Endothelial cell of umbilical vein (primary cell): ENCODE results near the gene YWHAQ. TPM values are rescaled to one million over a fixed set of nuclear protein-coding genes. Genes with fewer than 3 reads are reported as not detected.

ENCODE experiments used
- BruUV-seq: library from RNA; stranded (reverse); fragments of 400-500 nt; replicated peaks from 2 replicates; lab custom pipeline; 2021; lab: Mats Ljungman, UMichigan
- CTCF ChIA-PET: fragments of 300-600, 350-600 bp; sonication (Branson Sonifier 250); formaldehyde crosslinking; loops from one replicate; lab custom pipeline; 2021; ENCODE audit warnings: antibody characterized with exemption, inconsistent platforms; lab: Charles Lee
- POLR2A ChIA-PET: fragments of 300-600, 350-600 bp; sonication (Branson Sonifier 250); formaldehyde crosslinking; loops from one replicate; lab custom pipeline; 2021; ENCODE audit warnings: antibody characterized with exemption, inconsistent platforms; lab: Charles Lee
- DNase-seq: peaks from one replicate; pipeline ENCODE4 v3.0.0-alpha.2; 2011; ENCODE audit warnings: low read depth, low spot score
- FAIRE-seq: peaks from 2 replicates; lab custom pipeline; 2011; peaks lifted over from hg19 to GRCh38; lab: Jason Lieb, UNC
- H2AFZ ChIP-seq: 2 replicates; pipeline ENCODE4 v1.6.0; 2012; ENCODE audit warnings: low read depth, low read length, control low read depth, inconsistent platforms
- H3K27ac ChIP-seq: 2 replicates; pipeline ENCODE4 v1.5.1; 2011; ENCODE audit warnings: low read depth, mild to moderate bottlenecking, control low read depth, low read length, moderate library complexity; ENCODE audit not compliant: insufficient read depth
- H3K27me3 ChIP-seq, 2 experiments: 2 replicates each; pipeline versions ENCODE4 v1.6.0 to v1.6.1; 2011; ENCODE audit warnings: low read length in 2 of 2, mixed read lengths in 1 of 2; ENCODE audit not compliant: control insufficient read depth in 2 of 2, insufficient read depth in 2 of 2
- H3K36me3 ChIP-seq, 2 experiments: 2 replicates in 1 of 2; 3 replicates in 1 of 2; pipeline ENCODE4 v1.5.1; 2011; ENCODE audit warnings: low read length in 2 of 2, mild to moderate bottlenecking in 1 of 2, moderate library complexity in 1 of 2; ENCODE audit not compliant: control insufficient read depth in 2 of 2, insufficient read depth in 2 of 2; ENCODE audit errors: extremely low read depth in 1 of 2
- H3K4me1 ChIP-seq: 3 replicates; pipeline ENCODE4 v1.5.1; 2011; ENCODE audit warnings: mild to moderate bottlenecking, low read length; ENCODE audit not compliant: control insufficient read depth, insufficient read depth; ENCODE audit errors: extremely low read depth
- H3K4me2 ChIP-seq: 2 replicates; pipeline ENCODE4 v1.6.1; 2011; ENCODE audit warnings: low read length, control low read depth, mixed read lengths; ENCODE audit not compliant: insufficient read depth
- H3K4me3 ChIP-seq, 3 experiments: fragments of 200-600 bp in 1 of 3; sonication (generic), shearing (Covaris generic) in 1 of 3; replicated peaks in 1 of 3; 2 replicates each; pipeline ENCODE4 v1.5.1; 2011 to 2016; ENCODE audit warnings: control low read depth in 3 of 3, low read length in 3 of 3, mild to moderate bottlenecking in 2 of 3, inconsistent platforms in 1 of 3, low read depth in 1 of 3, moderate library complexity in 1 of 3; ENCODE audit not compliant: insufficient read depth in 1 of 3
- H3K79me2 ChIP-seq: 2 replicates; pipeline ENCODE4 v1.6.0; 2012; ENCODE audit warnings: low read length, inconsistent platforms; ENCODE audit not compliant: control insufficient read depth, insufficient read depth
- H3K9ac ChIP-seq: replicated peaks from 2 replicates; pipeline ENCODE3; 2011; ENCODE audit warnings: low read length, control low read depth; ENCODE audit not compliant: insufficient read depth; ENCODE audit errors: extremely low read depth
- H3K9me1 ChIP-seq: replicated peaks from 3 replicates; pipeline ENCODE4 v1.6.0; 2011; ENCODE audit warnings: mild to moderate bottlenecking, low read length; ENCODE audit not compliant: control insufficient read depth, insufficient read depth; ENCODE audit errors: extremely low read depth
- H3K9me3 ChIP-seq: replicated peaks from 2 replicates; pipeline ENCODE4 v1.5.1; 2012; ENCODE audit warnings: low read length, inconsistent platforms; ENCODE audit not compliant: control insufficient read depth, insufficient read depth
- H4K20me1 ChIP-seq: replicated peaks from 2 replicates; pipeline ENCODE3; 2011; ENCODE audit warnings: mild to moderate bottlenecking, low read length; ENCODE audit not compliant: control insufficient read depth, insufficient read depth; ENCODE audit errors: extremely low read depth
- EZH2 ChIP-seq: IDR thresholded peaks from 2 replicates; pipeline ENCODE4 v1.6.1; 2012; ENCODE audit warnings: borderline replicate concordance, low read depth, mild to moderate bottlenecking, moderate library complexity, low read length, inconsistent platforms; ENCODE audit not compliant: severe bottlenecking
- FOS ChIP-seq: IDR thresholded peaks from 2 replicates; pipeline ENCODE4 v1.6.1; 2011; ENCODE audit warnings: mild to moderate bottlenecking, low read length, moderate library complexity, borderline replicate concordance; ENCODE audit not compliant: insufficient read depth
- GATA2 ChIP-seq: IDR thresholded peaks from 2 replicates; pipeline ENCODE4 v1.7.0; 2011; ENCODE audit warnings: low read depth, mild to moderate bottlenecking, moderate library complexity, mixed read lengths, low read length; ENCODE audit not compliant: insufficient read length, insufficient read depth
- JUN ChIP-seq: IDR thresholded peaks from 2 replicates; pipeline ENCODE4 v1.6.1; 2011; ENCODE audit warnings: borderline replicate concordance, low read depth; ENCODE audit not compliant: insufficient read length, insufficient read depth
- MYC ChIP-seq: IDR thresholded peaks from one replicate; pipeline ENCODE4 v1.6.1; 2011; ENCODE audit warnings: mild to moderate bottlenecking, low read depth, low read length
- POLR2A ChIP-seq: IDR thresholded peaks from 2 replicates; pipeline ENCODE4 v1.6.1; 2012; ENCODE audit warnings: low read depth, mild to moderate bottlenecking, control low read depth, low read length
- POLR2AphosphoS5 ChIP-seq: IDR thresholded peaks from 2 replicates; pipeline ENCODE4 v1.6.1; 2012; ENCODE audit warnings: low read depth, mild to moderate bottlenecking, control low read depth, low read length, moderate library complexity; ENCODE audit not compliant: insufficient read depth
- dilution Hi-C: fragments of 300-500 bp; cut with MboI; formaldehyde crosslinking; loops from one replicate; pipeline ENCODE4 v1.15.0; 2019; ENCODE audit warnings: low sequenced_read_pairs; ENCODE audit not compliant: extremely low pct_ligation_motif_present
- intact Hi-C: fragments of 100-400 bp; cut with micrococcal nuclease; formaldehyde crosslinking; loops from one replicate; pipeline ENCODE4 v1.10.0; 2022
- polyA plus RNA-seq, 4 experiments: library from polyadenylated mRNA; depleted of rRNA in 3 of 4; stranded (reverse) in 3 of 4; unstranded in 1 of 4; fragments of >200 nt; gene quantifications; 2 replicates each; pipeline versions ENCODE4 v1.2.1 to v1.2.3, GENCODE V29; 2011 to 2012; ENCODE audit warnings: missing spikeins in 1 of 4
- total RNA-seq: library from RNA; stranded (reverse); gene quantifications from 2 replicates; pipeline ENCODE4 v1.2.3, GENCODE V29; 2021
- TF ChIP-seq, protein P1 (sequence below), 2 donors: IDR thresholded peaks; 1 replicate in 1 of 2; 2 replicates in 1 of 2; pipeline ENCODE4 v1.5.1; 2011; ENCODE audit warnings: low read length in 2 of 2, mild to moderate bottlenecking in 2 of 2, moderate library complexity in 2 of 2, control low read depth in 1 of 2, inconsistent platforms in 1 of 2, low read depth in 1 of 2; ENCODE audit not compliant: insufficient read depth in 1 of 2; ENCODE audit errors: extremely low read depth in 1 of 2
- TF ChIP-seq, protein P2 (sequence below): IDR thresholded peaks from 2 replicates; pipeline ENCODE4 v1.6.1; 2011; ENCODE audit not compliant: insufficient read depth, insufficient read length

Gene YWHAQ
- total and polyA plus RNA-seq, 2 donors (not counting 3 experiments of a cell fraction or from before 2014, with no cell fraction given): 217 to 456 TPM

DNA sequence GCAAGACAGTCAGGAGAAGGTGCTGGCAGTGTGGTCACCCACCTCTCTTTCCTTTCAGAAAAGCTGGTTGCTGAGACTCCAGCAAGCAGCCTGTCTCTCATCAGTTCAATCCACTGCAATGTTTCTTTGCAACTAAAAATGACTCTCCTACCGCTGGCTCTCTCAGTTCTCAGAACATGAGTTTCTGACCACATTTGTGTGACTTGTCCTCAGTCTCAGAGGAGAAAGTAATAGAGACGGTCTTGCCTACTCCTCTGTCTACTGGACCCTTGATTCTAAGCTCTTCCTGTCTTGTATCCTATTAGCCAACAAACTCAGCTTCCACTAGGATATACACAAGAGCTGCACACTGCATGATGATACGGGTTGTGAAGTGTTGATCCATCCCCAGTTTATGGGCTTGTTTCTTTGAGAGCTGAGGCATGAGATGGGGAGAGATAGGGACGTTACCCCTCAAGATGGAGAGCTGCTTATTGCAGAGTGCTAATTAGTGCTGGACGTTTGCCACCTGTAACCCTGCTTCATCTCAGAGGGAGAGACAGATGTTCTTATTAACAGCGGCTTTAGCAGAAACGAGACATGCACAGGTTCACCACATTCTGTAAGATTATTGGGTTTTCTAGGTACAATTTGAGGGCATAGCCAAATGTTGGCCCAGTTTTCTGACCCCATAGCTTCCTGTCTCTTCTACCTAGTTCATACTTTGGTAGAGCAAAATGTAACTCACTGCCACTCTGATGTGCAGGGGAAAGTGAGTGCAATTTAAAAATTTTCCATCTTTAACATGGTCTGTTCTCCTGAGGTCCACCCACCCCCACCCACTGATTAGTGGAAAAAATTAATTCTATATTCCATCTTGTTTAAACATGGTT is 32.4 kb upstream of the YWHAQ start:
- intact Hi-C loops (no loop called here), dilution Hi-C loops (no loop called here)
- no peaks in the 10 kb centered on the region for H3K9me1 ChIP-seq
- ChIA-PET CTCF (no interaction called here), POLR2A (no interaction called here)
- no peaks in the 10 kb centered on the region for H3K79me2 ChIP-seq
- DNase-seq: no peak
- H3K4me2 ChIP-seq: no peak overlapping the region
- no peak overlapping the region for H3K4me3 ChIP-seq
- H3K9ac ChIP-seq: no peak overlapping the region
- no peak overlapping the region for H2AFZ ChIP-seq
- H3K27me3 ChIP-seq: peaks cover 0 to 2% of the 10 kb centered on the region in 2 experiments
- no peaks in the 10 kb centered on the region for H3K4me1 ChIP-seq
- no peaks in the 10 kb centered on the region for H3K9me3 ChIP-seq
- H3K27ac ChIP-seq: no peak overlapping the region
- FAIRE-seq: no peak
- H3K36me3 ChIP-seq: no peaks in the 10 kb centered on the region
- TF ChIP-seq POLR2AphosphoS5 (no peak), JUN (no peak), POLR2A (no peak), EZH2 (no peak), MYC (no peak), FOS (no peak), GATA2 (no peak)
- TF ChIP-seq, protein P1, sequence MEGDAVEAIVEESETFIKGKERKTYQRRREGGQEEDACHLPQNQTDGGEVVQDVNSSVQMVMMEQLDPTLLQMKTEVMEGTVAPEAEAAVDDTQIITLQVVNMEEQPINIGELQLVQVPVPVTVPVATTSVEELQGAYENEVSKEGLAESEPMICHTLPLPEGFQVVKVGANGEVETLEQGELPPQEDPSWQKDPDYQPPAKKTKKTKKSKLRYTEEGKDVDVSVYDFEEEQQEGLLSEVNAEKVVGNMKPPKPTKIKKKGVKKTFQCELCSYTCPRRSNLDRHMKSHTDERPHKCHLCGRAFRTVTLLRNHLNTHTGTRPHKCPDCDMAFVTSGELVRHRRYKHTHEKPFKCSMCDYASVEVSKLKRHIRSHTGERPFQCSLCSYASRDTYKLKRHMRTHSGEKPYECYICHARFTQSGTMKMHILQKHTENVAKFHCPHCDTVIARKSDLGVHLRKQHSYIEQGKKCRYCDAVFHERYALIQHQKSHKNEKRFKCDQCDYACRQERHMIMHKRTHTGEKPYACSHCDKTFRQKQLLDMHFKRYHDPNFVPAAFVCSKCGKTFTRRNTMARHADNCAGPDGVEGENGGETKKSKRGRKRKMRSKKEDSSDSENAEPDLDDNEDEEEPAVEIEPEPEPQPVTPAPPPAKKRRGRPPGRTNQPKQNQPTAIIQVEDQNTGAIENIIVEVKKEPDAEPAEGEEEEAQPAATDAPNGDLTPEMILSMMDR (IDR thresholded peaks at IDR 0.05; ENCODE audit: extremely low read depth in 1 of 2, insufficient read depth in 1 of 2, low read depth in 1 of 2, low read length in 2 of 2): no peak
- TF ChIP-seq, protein P2, sequence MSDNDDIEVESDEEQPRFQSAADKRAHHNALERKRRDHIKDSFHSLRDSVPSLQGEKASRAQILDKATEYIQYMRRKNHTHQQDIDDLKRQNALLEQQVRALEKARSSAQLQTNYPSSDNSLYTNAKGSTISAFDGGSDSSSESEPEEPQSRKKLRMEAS: no peak
- BruUV-seq: no TSS peak
- H4K20me1 ChIP-seq: no peaks in the 10 kb centered on the region
